IPS-11a (cell line): Measurements from ENCODE around the gene ASIC3.
A peak's percentile ranks its signal among the peaks of the same experiment; 100 is the strongest.

Experiments used
- H3K4me3 ChIP-seq: one replicate; pipeline ENCODE4 v1.5.1; 2013; ENCODE audit warnings: low read depth, low read length, control low read depth

The ASIC3 gene

DNA sequence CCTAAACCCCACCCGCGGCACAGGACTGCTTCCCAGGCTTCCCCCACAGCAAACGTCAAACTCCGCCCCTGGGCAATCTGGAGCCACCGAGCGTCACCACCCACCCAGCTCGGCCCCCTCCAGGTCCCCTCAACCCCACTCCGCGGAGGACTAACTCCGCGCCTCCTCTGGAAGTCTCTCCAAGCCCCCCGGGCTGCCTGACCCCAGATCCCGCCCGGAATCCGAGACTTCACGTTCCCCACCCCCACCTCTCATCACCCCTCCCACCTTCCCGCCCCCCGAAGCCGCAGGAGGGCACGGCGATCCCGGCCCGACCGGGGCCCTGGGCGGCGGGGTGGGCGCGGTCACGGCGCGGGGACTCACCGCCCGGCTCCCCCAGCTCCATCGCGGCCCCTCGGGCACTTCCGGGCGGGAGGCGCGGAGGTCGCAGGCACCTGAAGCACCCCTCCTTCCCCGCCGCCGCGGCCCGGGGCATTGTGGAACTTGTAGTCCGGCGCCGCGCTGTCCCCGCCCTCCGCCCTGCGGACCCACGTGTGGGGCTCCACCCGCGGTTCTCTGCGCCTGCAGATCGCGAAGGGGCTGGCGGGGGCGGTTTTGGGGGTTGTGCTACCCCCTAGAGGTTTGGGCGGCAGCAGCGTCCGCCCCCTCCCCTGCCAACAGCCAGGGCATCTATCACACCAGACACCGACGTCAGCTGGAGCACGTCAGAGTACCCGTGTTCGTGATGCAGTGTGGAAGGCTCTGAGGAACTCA lies 34.9 kb downstream of the ASIC3 start, which contains the start of gene TMUB1:
Gene TMUB1 (minus strand): TSS at position 423 of the 753 bp plus-strand sequence. CDS start 930 bp downstream, outside the sequence.
- H3K4me3 ChIP-seq, result peak within 1 kb of the TSS; percentile 39

DNA sequence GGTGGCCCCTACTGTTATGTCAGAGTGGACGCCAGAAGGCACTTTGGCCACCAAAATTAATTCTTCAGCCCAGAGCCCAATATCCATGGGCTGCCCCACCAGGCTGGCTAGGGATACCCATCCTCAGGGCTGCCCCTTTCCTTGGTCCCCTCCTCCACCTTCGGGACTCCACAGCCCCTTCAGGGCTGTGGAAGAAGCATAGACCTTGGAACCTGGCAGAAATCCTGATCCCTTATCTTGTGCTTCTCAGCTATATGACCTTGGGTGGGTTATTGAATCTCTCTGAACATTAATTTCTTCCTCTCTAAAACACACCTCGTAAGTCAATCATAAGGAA lies 35.5 kb downstream of the ASIC3 start:
- H3K4me3 ChIP-seq, result peak overlapping the region; percentile 39

DNA sequence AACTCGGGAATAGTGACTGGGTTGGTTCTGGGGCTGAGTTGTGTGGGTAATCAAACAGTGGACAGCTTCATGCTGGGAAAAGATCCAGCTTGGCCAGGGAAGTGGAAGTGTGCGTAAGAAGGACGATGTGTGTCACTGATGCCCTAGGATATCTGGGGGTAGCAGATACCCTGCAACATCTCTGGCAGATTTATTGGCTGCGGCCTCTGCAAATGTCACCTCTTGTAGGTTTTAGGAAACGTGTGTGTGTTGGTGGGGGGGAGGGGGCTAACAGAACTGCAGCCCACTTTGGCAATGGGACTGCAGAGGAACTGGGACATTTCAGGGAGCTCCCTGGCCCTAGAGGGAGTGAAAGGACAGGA lies 37.0 kb downstream of the ASIC3 start:
- H3K4me3 ChIP-seq, result peak overlapping the region; percentile 58

DNA sequence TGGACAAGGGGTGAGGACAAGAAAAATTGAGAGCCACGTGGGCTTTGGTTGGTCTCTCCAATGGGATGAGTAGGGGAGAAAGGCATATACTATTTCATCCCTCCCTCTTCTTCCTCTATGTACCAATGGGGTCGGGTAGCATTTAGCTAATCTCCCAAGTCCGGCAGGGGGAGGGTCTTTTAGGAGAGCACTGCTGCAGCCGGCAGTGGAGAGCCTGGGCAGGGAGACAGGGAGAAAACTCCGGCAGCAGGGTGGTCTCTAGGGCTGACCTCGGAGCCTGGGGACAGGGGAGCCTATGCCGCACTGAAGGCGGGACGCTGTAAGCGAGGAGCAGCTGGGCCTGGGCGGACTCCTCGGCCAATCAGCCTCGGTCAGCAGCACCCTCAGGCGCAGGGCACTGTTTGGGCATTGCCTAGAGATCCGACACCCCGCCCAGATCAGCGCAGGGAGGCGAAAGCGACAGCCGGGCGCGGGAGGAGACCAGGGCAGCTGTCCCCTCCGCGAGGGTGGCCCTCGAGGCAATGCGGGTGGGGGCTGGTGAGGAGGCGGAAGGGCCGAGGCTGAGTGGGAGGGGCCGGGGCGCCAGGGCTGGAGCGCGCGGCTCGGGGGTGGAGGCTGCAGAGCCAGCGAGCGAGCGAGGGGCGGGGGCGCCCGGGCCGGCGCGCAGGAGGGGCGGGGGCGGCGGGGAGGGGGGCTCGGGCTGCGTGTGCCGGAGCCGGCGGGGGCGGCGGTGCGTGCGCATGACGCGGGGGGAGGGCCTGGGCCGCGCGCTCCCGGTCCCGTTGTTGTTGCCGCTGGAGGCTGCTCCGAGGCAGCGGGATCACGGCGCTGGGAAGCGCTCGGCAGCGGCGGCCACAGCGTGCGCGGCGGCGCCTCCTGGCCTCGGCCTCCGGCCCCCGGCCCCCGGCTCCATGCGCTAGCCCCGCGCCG lies 37.6 kb downstream of the ASIC3 start, which contains the start of gene AGAP3:
Gene AGAP3 (plus strand): TSS at position 785 of the 930 bp plus-strand sequence. CDS start 267 bp downstream, outside the sequence.
- H3K4me3 ChIP-seq, result peak within 1 kb of the TSS; percentile 65

DNA sequence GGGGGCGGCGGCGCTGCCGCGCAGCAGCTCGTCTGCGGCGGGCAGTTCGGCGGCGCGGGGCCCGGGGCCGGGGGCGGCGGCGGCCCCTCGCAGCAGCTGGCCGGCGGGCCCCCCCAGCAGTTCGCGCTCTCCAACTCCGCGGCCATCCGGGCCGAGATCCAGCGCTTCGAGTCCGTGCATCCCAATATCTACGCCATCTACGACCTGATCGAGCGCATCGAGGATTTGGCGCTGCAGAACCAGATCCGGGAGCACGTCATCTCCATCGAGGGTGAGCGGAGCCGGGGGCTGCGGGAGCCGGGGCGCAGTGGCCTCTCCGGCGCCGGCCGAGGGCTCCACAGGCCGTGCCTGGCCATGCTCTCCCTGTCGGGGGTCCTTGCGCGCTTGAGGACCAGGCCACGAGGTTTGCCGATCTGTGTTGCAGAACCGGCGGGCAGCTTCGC lies 38.5 kb downstream of the ASIC3 start:
- peak overlapping the region; percentile 65 for H3K4me3 ChIP-seq

DNA sequence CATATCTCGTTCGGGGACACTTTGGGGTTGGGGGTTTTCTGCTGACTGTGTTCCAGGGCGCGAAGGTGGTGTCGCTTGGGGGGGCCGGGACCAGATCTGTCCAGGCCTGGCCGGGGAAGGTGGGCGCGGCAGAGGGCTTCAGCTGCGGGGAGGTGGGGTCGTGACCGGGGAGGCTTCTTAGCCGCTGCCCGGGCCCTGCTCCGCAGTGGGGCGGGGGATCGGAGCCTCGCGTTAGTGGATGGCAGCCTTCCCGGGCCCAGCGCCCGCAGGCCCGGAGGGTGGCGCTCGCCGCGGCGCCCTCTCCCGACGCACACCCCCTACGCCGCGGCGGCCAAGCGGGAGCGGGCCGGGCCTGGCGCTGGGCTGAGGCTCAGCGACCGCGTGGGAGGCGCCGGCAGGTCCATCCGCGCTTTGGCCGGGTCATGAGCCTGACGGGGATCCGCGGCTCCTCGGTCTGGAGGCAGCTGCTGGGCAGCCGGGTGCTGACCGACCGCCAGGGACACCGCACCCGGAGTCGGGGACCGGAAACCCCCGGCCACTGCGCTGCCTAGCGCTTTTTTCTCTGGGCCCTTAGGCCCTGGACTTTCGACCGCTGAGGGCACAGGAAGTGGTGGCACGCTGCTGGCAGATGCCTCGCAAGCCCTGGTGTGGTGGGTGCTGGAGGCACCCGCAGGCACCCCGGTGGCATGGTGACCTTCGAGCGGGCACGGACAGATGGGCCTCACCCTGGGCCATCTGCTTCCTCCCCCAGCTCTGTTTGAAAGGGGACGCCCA lies 39.1 kb downstream of the ASIC3 start:
- peak overlapping the region; percentile 65 for H3K4me3 ChIP-seq

DNA sequence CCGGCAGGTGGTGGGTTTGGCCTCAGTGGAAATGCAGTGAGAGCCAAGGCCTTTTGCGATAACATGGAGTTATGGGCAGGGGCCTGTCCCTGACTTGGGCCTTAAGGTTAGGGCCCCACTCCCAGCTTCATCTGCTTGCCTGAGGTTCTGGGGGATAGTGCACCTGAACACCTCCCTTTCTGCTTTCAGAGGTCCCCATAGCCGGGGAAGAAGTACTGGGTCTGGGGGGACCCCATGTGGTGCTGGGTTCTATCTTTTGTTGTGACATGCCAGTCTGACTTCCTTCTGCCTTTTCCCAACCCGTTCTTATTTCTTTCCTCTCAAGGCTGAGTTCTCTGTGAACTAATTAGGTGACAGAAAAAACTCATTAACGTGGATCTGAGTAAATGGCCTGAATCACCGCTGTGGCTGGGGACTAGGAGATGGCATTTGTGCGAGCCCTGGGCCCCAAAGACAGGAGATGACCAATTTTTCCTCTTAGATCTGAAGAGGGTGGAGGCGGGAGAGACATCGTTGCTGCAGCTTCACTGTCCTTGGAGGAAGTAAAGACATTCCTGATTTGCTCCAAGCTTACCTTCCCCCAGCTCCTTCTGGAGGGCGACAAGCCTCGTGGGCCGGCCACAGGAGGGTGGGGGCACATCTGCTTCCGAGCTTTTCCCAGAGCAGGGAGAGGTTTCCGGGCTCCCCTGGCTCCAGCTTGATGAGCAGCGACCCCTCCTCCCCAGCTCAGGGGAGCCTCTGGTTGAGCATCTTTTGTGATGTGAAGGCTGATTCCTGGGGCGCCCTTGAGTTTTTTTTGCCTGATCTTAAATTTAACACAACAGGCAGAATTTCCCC lies 39.9 kb downstream of the ASIC3 start:
- peak overlapping the region; percentile 65 for H3K4me3 ChIP-seq

DNA sequence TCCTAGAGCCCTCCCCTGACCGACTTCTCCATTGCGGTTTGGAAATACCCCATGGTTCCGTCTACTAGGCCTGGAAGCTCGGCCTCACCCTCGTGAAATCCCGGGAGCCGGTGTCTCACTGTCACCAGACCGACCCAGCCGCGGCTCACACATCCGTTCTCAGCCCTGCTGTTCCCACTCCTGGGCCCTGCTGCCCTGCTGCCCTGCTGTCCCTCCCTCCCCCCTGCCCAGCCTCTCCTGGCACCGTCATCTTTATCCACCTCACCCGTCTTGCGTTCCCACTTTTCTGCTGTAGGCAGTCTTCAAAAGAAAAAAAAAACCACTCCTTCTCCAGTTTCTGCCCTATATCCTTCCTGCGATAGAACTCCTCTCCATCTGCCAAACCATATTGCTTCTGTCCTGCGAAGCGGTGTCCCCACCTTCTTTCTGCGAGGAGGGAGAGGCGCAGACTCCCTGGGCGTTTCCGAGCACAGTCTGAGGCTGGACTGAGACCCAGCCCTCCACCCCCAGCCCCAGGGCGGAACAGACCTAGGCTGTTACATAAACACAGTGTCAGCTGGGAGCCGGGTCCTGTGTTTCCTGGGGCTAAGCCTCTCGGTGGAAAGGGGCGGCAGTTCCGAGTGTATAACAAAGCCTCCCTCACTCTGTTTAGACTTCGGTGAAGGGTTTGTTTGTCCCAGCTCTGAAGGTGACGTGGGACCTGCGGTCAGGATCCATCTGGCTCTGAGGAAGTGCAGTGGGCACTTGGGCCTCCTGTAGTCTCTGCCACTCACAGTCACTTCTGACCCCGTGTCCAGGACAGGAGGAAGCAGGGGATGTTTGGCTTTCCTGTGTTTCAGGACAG lies 40.7 kb downstream of the ASIC3 start:
- H3K4me3 ChIP-seq, result no peak overlapping the region

DNA sequence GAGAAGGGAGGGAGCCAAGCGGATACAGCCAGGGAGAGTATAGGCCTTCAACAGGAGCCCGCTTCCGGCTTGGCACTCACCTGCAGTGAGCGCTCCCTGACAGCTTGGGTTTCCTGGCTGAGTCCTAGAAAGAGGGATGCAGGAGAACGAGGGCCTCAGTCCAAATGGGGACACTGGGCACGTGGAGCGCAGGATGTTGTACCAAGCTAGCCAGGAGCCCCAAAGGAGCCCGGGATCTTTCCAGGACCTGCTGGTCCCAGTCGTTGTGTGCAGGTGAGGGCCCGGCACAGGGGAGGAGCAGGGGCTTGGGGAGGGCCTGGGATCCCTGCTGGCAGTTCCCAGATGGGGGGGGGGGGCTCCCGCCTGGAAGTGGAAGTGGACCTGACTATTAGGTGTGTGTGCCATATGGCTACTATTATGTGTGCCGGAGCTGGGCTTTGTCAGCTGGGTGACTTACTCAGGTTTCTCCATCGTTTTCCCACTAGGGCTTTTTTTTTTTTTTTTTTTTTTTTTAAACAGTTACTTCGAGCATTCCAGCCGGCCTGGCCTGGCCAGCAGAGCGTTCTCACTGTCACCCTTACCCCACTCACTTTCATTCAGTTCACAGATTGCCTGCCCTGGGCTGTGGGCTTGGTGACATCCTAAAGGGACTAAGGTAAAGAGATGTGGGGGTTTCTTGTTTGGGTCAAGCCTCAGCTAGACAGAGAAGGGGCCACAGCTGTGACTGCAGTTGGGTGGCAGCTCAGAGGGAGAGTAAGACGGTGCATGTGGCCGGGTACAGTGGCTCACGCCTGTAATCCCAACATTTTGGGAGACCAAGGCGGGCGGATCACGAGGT lies 41.8 kb downstream of the ASIC3 start:
- no peak overlapping the region for H3K4me3 ChIP-seq

DNA sequence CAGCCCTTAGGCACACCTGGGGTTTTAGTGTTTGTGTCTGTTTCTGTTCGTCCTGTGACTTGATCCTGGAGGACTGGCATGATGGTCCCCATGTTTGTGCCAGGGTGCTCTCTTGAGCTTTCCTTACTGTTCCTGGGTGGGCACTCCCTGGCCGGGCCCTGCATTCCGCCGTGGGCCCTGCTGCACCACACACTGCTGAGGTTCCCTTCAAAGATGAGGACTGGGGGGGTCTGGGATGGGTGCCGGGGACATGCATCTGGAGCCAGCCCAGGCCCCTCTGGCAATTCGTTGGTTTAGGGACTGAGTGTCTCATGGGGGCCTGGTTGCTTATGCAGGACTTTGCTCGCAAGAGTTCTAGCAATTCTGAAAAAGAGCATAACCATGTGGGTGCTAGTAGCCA lies 42.7 kb downstream of the ASIC3 start:
- no peak overlapping the region for H3K4me3 ChIP-seq

DNA sequence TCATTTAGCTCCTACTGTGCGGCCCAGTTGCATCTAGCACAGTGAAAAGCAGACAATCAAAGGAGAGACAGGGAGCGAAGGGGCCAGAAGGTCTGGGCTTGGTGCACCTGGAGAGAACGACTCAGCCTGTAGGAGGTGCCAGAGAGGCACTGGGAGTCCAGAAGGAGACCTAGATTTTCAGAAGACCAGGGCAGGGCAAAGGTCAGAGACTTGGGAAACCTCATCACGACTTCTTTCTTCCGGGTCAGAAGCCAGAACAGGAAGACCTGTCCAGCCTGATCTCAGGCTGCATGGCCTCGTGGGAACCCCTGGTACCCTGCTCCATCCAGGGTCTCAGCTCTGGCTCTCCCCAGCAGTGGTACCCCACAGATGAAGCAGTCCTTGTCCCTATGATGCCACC lies 43.1 kb downstream of the ASIC3 start:
- no peak overlapping the region for H3K4me3 ChIP-seq

DNA sequence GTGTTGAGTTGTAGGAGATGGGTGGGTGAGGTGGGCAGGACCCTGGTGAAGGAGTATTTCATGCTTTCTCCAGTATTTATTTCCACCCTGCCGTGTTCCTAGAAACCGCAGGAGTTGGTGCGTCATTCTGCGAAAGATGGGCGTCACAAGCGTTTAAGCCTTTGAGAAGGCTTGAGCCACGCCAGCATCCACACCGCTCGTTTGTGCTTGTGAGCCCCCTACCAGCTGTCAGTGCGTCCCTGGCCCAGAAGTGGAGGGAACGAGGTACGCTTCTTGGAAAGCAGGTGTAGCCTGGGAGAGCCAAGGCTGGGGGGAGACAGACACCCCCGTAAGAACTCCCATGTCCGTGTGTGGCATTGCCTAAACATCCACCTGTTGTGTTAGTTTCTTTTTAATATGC lies 43.7 kb downstream of the ASIC3 start:
- H3K4me3 ChIP-seq, result no peak overlapping the region

DNA sequence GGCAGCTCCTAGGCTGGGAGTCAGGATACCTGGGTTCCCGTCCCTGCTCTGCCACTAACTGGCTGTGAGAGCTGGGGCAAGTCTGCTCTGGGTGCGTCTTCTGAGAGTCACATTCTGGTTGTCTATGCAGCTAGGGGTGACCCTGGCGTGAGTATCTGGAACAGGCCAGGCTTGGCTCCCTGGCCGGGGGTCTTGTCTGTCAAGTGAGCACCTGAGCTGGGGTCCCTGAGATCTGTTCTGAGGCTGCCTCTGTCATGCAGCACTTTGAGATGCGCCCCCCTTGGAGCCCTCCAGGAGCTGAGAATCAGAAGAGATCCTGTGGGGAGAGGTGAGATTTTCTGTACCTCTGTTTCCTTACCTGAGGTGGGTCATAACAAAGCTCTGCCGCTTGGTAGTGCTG lies 45.4 kb downstream of the ASIC3 start:
- H3K4me3 ChIP-seq, result no peak overlapping the region

DNA sequence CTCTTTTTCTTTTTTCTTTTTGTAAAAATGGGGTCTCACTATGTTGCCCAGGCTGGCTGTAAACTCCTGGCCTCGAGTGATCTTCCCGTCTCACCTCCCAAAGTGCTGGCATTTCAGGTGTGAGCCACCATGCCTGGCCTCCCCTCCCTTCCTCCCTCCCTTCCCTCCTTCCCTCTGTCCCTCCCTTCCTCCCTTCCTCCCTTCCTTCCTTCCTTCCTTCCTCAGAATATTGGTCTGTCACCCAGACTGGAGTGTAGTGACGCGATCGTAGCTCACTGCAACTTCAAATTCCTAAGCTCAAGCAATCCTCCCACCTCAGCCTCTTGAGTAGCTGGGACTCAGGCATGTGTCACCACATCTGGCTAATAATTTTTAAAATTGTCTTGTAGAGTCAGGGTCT lies 46.3 kb downstream of the ASIC3 start:
- H3K4me3 ChIP-seq, result no peak overlapping the region

DNA sequence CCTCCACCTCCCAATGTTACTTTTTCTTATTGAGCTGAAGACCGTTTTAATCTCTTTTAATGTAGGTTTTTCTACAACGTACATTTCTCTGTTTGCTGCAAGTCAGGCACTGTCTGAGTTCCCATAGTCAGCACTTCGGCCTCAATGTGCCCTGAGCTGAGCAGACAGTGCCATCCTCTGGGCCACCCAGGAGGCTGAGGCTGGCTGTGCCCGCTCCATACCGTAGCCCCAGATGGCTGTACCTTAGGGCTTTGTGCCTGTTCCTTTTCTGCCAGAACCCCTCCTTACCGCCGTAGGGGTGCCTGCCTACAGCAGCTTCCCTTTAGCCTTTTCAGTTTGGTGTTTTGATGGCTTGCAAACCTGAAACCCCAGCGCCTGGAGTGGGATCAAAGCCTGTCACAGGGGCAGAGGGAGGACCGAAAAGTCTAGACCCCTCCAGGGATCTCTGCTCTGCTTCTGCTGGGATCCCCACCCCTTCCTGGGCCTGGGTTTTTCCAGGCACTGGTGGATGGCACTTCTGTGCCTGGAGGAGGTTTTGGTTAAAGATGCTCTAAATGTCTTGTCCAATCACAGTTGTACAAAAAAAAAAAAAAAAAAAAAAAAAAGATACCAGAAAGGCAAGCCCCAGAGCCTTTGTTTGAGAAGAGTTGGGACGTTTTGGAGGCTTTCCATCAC lies 46.9 kb downstream of the ASIC3 start:
- no peak overlapping the region for H3K4me3 ChIP-seq

DNA sequence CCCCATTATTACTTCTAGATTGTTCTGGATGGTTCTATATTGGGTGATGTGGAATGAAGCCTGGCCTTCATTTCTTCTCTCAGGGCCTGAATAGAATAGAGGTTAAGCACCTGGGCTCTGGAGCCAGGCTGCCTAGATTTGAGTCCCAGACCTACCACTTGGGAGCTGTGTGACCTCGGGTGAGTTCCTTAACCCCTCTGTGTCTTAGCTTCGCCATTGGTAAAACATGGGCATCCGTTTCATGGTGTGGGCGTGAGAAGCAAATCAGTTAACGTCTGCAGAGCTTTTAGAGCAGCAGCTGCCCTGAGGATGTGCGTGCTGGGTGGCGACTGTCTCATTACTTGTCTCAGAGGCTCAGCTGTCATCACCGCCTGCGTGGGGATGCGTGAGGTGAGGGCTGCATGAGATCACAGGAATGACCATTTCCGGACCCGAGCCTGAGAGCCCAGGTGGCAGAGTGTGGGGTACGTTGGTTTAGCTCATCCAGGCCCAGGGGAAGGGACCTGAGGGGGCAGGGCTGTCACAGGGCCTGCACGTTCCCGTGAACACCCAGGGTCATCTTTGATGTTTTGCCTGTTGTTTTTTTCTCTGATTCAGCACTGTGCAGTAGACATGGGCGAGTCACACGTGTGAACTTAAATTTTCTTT lies 47.6 kb downstream of the ASIC3 start:
- H3K4me3 ChIP-seq, result no peak overlapping the region

DNA sequence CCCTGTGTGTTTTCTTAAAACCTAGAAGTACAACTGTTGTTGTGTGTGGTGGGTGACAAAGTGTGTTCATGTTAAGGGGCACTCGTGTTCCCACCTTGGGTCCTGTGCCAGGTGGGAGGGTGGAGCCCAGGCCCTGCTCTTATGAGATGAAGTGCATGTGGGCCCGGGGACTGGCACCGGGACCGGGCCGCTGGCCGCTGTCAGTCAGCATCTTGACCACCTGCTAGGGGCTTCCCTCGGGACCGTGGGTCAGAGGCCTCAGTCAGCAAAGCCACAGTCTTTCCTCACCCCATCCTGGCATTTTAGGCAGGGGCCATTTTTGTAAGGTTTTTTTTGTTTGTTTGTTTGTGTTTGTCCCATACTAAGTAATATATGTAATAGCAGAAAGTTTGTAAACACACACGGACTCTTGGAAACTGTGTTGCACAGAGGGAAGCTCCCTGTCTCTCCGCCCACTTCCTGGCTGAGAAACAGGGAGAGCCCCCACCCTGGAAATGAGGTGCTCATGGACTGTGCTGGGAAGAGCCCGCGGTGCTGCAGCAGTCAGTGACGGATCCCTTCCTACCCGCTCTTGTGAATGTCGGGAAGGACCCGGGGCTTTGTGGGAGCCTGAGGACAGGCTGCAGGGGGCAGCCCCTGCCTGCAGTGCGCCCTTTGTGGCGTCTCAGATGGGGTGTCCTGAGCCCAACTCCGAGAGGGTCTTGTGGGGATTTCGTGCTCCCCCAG lies 51.3 kb downstream of the ASIC3 start:
- H3K4me3 ChIP-seq, result no peak overlapping the region
